Right lobe of liver (tissue), 4 donors: Measurements from ENCODE around the gene PHC3.

ENCODE experiments used
- POLR2A ChIP-seq: fragments of 450-650 bp; IDR thresholded peaks from one replicate; pipeline ENCODE4 v1.6.1; 2017; ENCODE audit warnings: antibody characterized with exemption, mild to moderate bottlenecking
- TF ChIP-seq, protein P1 (sequence below), 4 donors: fragments of 200-600 bp in 3 of 4; fragments of 450-650 bp in 1 of 4; IDR thresholded peaks; one replicate each; pipeline versions ENCODE4 v1.5.1 to v1.8.0; 2016 to 2022; ENCODE audit warnings: antibody characterized with exemption in 4 of 4, mild to moderate bottlenecking in 2 of 4
- donor health status: DM: no; HTN: no; CAD: no.
- donor health status: DM: no; HTN: no; CAD: no.
- donor health status: DM: no; HTN: yes; CAD: no.

DNA sequence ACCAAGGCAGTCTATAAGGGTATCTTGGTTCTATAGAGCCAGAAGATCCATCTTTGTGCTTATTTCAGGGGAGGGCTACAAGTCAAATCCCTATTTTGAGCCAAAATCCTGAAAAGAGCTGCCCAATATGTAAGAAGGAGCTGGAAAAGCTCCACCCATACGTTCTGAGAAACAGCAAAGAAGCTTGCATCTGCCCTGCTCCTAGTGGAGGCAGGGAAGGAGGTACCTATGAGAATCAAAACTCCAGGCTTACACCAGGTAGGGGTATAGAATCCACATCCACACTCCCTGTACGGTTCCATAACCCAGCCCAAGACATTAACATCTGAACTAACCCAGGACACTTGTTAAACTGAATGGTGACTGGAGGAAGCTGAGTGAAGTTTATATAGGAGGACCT, 30.0 kb downstream of the PHC3 start:
- TF ChIP-seq, protein P1, sequence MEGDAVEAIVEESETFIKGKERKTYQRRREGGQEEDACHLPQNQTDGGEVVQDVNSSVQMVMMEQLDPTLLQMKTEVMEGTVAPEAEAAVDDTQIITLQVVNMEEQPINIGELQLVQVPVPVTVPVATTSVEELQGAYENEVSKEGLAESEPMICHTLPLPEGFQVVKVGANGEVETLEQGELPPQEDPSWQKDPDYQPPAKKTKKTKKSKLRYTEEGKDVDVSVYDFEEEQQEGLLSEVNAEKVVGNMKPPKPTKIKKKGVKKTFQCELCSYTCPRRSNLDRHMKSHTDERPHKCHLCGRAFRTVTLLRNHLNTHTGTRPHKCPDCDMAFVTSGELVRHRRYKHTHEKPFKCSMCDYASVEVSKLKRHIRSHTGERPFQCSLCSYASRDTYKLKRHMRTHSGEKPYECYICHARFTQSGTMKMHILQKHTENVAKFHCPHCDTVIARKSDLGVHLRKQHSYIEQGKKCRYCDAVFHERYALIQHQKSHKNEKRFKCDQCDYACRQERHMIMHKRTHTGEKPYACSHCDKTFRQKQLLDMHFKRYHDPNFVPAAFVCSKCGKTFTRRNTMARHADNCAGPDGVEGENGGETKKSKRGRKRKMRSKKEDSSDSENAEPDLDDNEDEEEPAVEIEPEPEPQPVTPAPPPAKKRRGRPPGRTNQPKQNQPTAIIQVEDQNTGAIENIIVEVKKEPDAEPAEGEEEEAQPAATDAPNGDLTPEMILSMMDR (IDR thresholded peaks at IDR 0.05) = no peak
- no peak for TF ChIP-seq POLR2A
